GM12873 (cell line): ENCODE results near the gene FAM110D.

ENCODE experiments used
- TF ChIP-seq, protein P1 (sequence below): IDR thresholded peaks from 2 replicates; pipeline ENCODE4 v1.5.1; 2012; ENCODE audit warnings: low read depth, mild to moderate bottlenecking, moderate library complexity, low read length, control low read depth; ENCODE audit not compliant: insufficient read depth; ENCODE audit errors: missing control alignments

FAM110D gene

DNA sequence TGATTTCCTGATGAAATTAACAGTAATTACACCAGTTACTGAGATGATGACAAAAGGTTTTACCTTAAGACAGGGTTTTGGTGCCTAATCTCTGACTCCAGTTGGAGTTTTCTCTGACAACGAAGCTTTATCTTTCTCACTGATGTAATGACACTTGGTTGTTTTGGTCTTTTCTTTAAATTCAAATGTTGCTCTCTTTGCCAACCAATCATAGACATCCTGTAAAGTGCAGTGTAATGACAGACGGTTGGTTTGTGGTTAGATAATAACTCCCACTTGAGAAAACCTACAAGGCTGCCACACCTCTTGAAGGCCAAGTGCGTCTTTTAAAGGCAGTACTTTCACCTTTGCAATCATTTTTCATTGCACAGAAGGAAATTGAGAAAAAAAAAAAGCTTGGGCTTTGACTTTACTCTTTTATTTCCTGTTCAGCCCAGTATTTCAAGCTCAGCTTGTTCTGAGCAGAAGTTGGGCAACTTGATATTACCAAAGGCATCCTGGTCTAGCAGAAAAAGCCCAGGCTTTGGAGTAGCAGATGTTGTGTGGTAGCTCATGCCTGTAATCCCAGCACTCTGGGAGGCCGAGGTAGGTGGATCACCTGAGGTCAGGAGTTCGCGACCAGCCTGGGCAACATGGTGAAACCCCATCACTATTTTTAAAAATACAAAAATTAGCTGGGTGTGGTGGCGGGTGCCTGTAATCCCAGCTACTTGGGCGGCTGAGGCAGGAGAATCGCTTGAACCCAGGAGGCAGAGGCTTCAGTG lies 32.4 kb upstream of the FAM110D start:
- TF ChIP-seq, protein P1, sequence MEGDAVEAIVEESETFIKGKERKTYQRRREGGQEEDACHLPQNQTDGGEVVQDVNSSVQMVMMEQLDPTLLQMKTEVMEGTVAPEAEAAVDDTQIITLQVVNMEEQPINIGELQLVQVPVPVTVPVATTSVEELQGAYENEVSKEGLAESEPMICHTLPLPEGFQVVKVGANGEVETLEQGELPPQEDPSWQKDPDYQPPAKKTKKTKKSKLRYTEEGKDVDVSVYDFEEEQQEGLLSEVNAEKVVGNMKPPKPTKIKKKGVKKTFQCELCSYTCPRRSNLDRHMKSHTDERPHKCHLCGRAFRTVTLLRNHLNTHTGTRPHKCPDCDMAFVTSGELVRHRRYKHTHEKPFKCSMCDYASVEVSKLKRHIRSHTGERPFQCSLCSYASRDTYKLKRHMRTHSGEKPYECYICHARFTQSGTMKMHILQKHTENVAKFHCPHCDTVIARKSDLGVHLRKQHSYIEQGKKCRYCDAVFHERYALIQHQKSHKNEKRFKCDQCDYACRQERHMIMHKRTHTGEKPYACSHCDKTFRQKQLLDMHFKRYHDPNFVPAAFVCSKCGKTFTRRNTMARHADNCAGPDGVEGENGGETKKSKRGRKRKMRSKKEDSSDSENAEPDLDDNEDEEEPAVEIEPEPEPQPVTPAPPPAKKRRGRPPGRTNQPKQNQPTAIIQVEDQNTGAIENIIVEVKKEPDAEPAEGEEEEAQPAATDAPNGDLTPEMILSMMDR = no peak

GRCh38 chr1:26127235-26128163 lies 31.4 kb upstream of the FAM110D start:
- TF ChIP-seq, protein P1 = no peak

DNA sequence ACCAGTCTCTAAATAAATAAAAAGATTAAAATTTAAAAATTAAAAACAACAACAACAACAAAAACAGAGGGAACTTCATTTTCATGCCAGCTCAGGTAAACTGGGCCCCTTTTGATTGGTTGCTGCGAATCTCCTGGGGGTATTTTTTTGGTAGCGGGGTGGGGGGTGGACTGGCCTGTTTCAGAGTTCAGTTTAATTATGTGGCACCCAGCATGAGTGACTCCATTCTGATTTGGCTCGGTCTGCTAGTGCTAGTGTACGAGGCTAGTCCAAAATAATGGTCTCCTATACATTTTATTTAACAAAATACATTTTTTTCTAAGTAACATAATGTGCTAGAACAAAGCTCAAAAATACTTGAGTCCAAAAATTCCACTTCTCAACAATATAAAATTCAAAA lies 29.1 kb upstream of the FAM110D start:
- TF ChIP-seq, protein P1 = no peak

- TF ChIP-seq, protein P1 = no peak
These were observed 28.2 kb upstream of the FAM110D start for GRCh38 chr1:26130695-26131094.

- TF ChIP-seq, protein P1 = no peak
These were observed 26.6 kb upstream of the FAM110D start for GRCh38 chr1:26132128-26132833.

- TF ChIP-seq, protein P1 = no peak
These were observed 26.1 kb upstream of the FAM110D start for GRCh38 chr1:26132834-26133167.

- TF ChIP-seq, protein P1 = no peak
These were observed 24.4 kb upstream of the FAM110D start for GRCh38 chr1:26134466-26134865.
